ENCODE results near the gene CCDC93.

DNA sequence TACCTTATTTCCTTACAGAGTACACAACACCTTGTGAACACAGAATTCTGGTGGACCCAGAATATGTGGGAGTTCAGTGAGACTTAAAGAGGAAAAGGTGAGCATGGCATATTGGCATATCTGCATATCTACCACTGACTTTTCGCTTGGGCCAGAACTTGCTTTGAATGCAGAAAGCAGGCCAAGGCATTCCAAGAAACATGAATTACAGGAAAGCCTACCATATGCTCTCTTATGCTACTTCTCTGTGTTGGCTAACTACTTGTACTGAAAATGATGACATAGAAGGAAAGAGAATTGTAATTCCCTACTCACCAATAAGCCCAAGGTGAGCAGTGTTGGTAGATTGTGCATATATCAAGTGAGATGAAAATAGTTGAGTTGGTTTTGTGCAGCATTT, 31.4 kb upstream of the CCDC93 start:
- TF ChIP-seq, protein P1, sequence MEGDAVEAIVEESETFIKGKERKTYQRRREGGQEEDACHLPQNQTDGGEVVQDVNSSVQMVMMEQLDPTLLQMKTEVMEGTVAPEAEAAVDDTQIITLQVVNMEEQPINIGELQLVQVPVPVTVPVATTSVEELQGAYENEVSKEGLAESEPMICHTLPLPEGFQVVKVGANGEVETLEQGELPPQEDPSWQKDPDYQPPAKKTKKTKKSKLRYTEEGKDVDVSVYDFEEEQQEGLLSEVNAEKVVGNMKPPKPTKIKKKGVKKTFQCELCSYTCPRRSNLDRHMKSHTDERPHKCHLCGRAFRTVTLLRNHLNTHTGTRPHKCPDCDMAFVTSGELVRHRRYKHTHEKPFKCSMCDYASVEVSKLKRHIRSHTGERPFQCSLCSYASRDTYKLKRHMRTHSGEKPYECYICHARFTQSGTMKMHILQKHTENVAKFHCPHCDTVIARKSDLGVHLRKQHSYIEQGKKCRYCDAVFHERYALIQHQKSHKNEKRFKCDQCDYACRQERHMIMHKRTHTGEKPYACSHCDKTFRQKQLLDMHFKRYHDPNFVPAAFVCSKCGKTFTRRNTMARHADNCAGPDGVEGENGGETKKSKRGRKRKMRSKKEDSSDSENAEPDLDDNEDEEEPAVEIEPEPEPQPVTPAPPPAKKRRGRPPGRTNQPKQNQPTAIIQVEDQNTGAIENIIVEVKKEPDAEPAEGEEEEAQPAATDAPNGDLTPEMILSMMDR (IDR thresholded peaks at IDR 0.05; ENCODE audit: poor library complexity, severe bottlenecking), result no peak
- no peak for TF ChIP-seq EZH2 (IDR thresholded peaks at IDR 0.05; ENCODE audit: borderline replicate concordance, insufficient read depth, low read length, poor library complexity, severe bottlenecking)
- no peak for TF ChIP-seq RAD21 (conservative IDR thresholded peaks at IDR 0.05)
- TF ChIP-seq TAF1 (IDR thresholded peaks at IDR 0.05; ENCODE audit: low read depth), result no peak
- no peak for TF ChIP-seq SMC3 (conservative IDR thresholded peaks at IDR 0.05; ENCODE audit: poor library complexity)

Data from neural cell (in vitro differentiated cells).